GM18502 (cell line): ENCODE data around the gene VAV2.

Source experiments
- ATAC-seq: cut with Tn5 transposase; IDR thresholded peaks from one replicate; pipeline ENCODE4 v1.9.1; 2021; ENCODE audit warnings: mild to moderate bottlenecking; ENCODE audit not compliant: unreplicated experiment, poor library complexity

The VAV2 gene

GRCh38 chr9:133727876-133728441, 264.2 kb downstream of the VAV2 start:
- no peak for ATAC-seq

GRCh38 chr9:133727277-133727875, 264.7 kb downstream of the VAV2 start:
- ATAC-seq, result no peak

GRCh38 chr9:133726401-133727276, 265.5 kb downstream of the VAV2 start:
- ATAC-seq, result no peak

GRCh38 chr9:133725886-133726285, 266.2 kb downstream of the VAV2 start:
- no peak for ATAC-seq

GRCh38 chr9:133718563-133719315, 273.4 kb downstream of the VAV2 start:
- ATAC-seq, result no peak

- ATAC-seq, result no peak
Measured at GRCh38 chr9:133717113-133718031, 274.8 kb downstream of the VAV2 start.

- no peak for ATAC-seq
Measured at GRCh38 chr9:133716564-133717112, 275.5 kb downstream of the VAV2 start.

GRCh38 chr9:133715866-133716563, 276.1 kb downstream of the VAV2 start:
- no peak for ATAC-seq

- no peak for ATAC-seq
Measured at GRCh38 chr9:133715295-133715865, 276.7 kb downstream of the VAV2 start.

- ATAC-seq, result no peak
Measured at GRCh38 chr9:133714606-133715294, 277.4 kb downstream of the VAV2 start.

GRCh38 chr9:133713960-133714495, 278.1 kb downstream of the VAV2 start:
- no peak for ATAC-seq

GRCh38 chr9:133713150-133713959, 278.8 kb downstream of the VAV2 start:
- no peak for ATAC-seq

GRCh38 chr9:133712221-133713100, 279.7 kb downstream of the VAV2 start:
- ATAC-seq, result no peak
